HG02759 (cell line): ENCODE results near the gene TIAM2.
A peak's percentile ranks its signal among the peaks of the same experiment; 100 is the strongest.

Experiments
- ATAC-seq: cut with Tn5 transposase; IDR thresholded peaks from one replicate; pipeline ENCODE4 v1.9.1; 2021; ENCODE audit warnings: mild to moderate bottlenecking, moderate library complexity; ENCODE audit not compliant: unreplicated experiment

The TIAM2 gene

GRCh38 chr6:155023717-155024116, 28.6 kb downstream of the TIAM2 start:
- no peak for ATAC-seq

- no peak for ATAC-seq
Measured at GRCh38 chr6:155024391-155025027, 29.4 kb downstream of the TIAM2 start.

GRCh38 chr6:155026022-155026705, 31.0 kb downstream of the TIAM2 start:
- no peak for ATAC-seq

- no peak for ATAC-seq
Measured at GRCh38 chr6:155026706-155027045, 31.6 kb downstream of the TIAM2 start.

- no peak for ATAC-seq
Measured at GRCh38 chr6:155030148-155030720, 35.1 kb downstream of the TIAM2 start.

- ATAC-seq: no peak
Measured at GRCh38 chr6:155031091-155031490, 36.0 kb downstream of the TIAM2 start.

- ATAC-seq: no peak
Measured at GRCh38 chr6:155033021-155033791, 38.1 kb downstream of the TIAM2 start.

- no peak for ATAC-seq
Measured at GRCh38 chr6:155036907-155037306, 41.8 kb downstream of the TIAM2 start.

GRCh38 chr6:155038104-155038503, 43.0 kb downstream of the TIAM2 start:
- ATAC-seq: no peak

- no peak for ATAC-seq
Measured at GRCh38 chr6:155038527-155038926, 43.4 kb downstream of the TIAM2 start.

- ATAC-seq: no peak
Measured at GRCh38 chr6:155039618-155040017, 44.5 kb downstream of the TIAM2 start.

- ATAC-seq: no peak
Measured at GRCh38 chr6:155040154-155040553, 45.0 kb downstream of the TIAM2 start.

- no peak for ATAC-seq
Measured at GRCh38 chr6:155040901-155041650, 46.0 kb downstream of the TIAM2 start.

GRCh38 chr6:155041741-155042279, 46.7 kb downstream of the TIAM2 start:
- ATAC-seq: no peak

- no peak for ATAC-seq
Measured at GRCh38 chr6:155042983-155043382, 47.9 kb downstream of the TIAM2 start.

- no peak for ATAC-seq
Measured at GRCh38 chr6:155045561-155046404, 50.7 kb downstream of the TIAM2 start.

- no peak for ATAC-seq
Measured at GRCh38 chr6:155047523-155047922, 52.4 kb downstream of the TIAM2 start.

- peak; percentile 92 for ATAC-seq
Measured at GRCh38 chr6:155050311-155050710, 55.2 kb downstream of the TIAM2 start.

- ATAC-seq: no peak
Measured at GRCh38 chr6:155054491-155055250, 59.6 kb downstream of the TIAM2 start.
